GM18951 (cell line): ENCODE data around the gene HCRTR2.
"Not testable (repeated sequence)": the region's sequence is repeated elsewhere in the genome, so short reads cannot be mapped to it uniquely, and the experiment has no call there.

Experiments
- POLR2A ChIP-seq: IDR thresholded peaks from 4 replicates; pipeline ENCODE4 v1.6.1; 2011; ENCODE audit warnings: mild to moderate bottlenecking; ENCODE audit not compliant: insufficient read length, insufficient read depth; ENCODE audit errors: extremely low read depth
- in situ Hi-C: fragments of 300-500 bp; cut with MboI; formaldehyde crosslinking; loops from one replicate; pipeline ENCODE4 v1.12.0; 2022; ENCODE audit warnings: low sequenced_read_pairs, mixed read lengths, inconsistent platforms; ENCODE audit not compliant: unreplicated experiment

Gene HCRTR2

GRCh38 chr6:55260181-55260580 lies 85.9 kb downstream of the HCRTR2 start:
- no peak for TF ChIP-seq POLR2A
- in situ Hi-C loops = no loop called here

GRCh38 chr6:55265409-55266114 lies 91.2 kb downstream of the HCRTR2 start:
- in situ Hi-C loops = no loop called here
- no peak for TF ChIP-seq POLR2A

DNA sequence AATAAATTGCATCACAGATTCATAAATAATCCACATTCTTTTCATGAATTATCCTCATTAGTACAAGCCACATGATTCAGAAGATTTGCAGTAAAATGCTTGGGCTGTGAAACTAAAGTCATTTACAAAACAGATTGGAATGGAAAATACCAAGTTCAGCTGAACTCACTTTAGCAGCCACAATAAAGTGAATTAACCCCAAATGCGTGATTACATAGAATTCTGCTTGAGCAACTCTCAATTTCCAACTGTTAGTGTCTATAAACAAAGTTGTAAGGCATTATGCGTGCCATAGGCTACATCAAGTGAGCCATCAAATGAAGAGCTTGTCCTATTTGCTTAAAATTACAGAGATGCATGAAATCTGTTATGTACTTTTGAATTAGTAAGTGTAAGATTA lies 92.6 kb downstream of the HCRTR2 start:
- no peak for TF ChIP-seq POLR2A
- in situ Hi-C loops = no loop called here

- no peak for TF ChIP-seq POLR2A
- in situ Hi-C loops = no loop called here
Measured at GRCh38 chr6:55276745-55277530, 102.6 kb downstream of the HCRTR2 start.

- in situ Hi-C loops = no loop called here
- no peak for TF ChIP-seq POLR2A
Measured at GRCh38 chr6:55277646-55278045, 103.3 kb downstream of the HCRTR2 start.

DNA sequence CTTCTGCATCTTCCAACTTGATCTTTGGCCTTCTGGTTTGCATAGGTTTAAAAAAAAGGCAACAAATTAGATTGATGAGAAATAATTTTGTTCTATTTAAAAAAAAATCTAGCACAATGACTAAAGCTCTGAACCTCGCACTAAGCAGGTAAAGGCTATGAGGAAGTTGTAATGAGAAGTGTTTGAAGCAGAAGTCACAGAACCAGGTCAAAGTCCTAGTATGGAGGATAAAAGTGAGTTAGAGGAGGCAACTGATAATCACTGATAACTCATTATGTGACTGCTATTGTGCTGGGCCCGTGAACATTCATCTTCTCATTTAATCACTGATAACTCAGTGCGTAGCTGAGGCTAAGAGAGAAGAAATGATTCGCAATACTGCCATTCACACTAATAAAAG lies 106.9 kb downstream of the HCRTR2 start:
- in situ Hi-C loops = no loop called here
- TF ChIP-seq POLR2A = no peak

DNA sequence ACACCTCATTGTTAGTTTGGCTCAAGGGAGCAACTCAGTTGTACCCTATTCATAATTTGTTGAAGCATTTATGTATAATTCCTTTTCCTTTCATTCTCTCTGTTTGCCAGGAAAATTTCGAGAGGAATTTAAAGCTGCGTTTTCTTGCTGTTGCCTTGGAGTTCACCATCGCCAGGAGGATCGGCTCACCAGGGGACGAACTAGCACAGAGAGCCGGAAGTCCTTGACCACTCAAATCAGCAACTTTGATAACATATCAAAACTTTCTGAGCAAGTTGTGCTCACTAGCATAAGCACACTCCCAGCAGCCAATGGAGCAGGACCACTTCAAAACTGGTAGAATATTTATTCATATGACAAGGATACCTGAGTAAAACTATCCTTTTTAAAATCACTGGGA lies 107.8 kb downstream of the HCRTR2 start:
- in situ Hi-C loops = no loop called here
- no peak for TF ChIP-seq POLR2A

DNA sequence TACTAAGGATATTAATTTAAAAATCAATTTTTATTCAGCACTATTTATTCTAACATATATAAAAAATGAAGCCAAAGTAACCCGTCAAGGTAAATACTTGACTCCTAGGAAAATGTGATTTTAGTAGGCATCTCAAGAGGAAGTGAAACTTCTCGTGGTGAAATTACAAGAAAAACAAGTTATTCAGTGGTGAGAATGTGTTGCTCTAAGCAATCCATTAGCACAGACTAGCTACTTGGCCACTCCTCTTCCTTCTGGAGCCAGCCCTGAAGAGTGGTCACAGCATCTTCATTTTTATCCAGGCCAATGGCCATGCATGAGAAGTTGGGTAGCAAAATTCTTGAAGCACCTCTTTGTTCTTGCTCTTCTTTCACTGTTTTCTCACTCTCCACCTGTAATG lies 112.5 kb downstream of the HCRTR2 start:
- TF ChIP-seq POLR2A = no peak
- in situ Hi-C loops = no loop called here

- in situ Hi-C loops = no loop called here
- no peak for TF ChIP-seq POLR2A
Measured at GRCh38 chr6:55290736-55291135, 116.4 kb downstream of the HCRTR2 start.

DNA sequence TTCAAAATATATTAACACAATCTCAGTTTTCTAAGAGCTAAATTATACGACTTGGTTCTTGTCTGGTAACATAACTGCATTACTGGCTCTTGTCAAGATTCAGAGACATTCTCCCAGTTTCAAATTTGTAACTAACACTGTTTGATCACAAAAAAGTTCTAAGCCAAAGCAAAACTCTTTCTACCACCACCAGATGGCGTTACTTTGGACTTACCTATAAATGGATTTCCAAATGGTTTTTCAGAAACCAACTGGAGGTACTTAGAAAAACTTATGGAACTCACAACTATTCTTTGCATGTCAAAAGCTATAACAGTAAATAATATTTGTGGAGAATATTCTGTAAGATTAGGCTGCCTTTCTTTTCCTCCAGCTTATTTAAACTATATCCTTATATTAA lies 118.8 kb downstream of the HCRTR2 start:
- no peak for TF ChIP-seq POLR2A
- in situ Hi-C loops = no loop called here

GRCh38 chr6:55297214-55297613 lies 122.9 kb downstream of the HCRTR2 start:
- in situ Hi-C loops = not testable (repeated sequence)

GRCh38 chr6:55299286-55299985 lies 125.1 kb downstream of the HCRTR2 start:
- no peak for TF ChIP-seq POLR2A
- in situ Hi-C loops = no loop called here

- TF ChIP-seq POLR2A = no peak
- in situ Hi-C loops = no loop called here
Measured at GRCh38 chr6:55304747-55305146, 130.4 kb downstream of the HCRTR2 start.
